NOMO-1 treated with DMSO at 0.1 percent for 48 hours (cell line): ENCODE measurements around the gene BRD3.

Experiments used
- DNase-seq: peaks from one replicate; lab custom pipeline; 2025; ENCODE audit not compliant: unreplicated experiment; lab: John Stamatoyannopoulos, UW

The BRD3 gene

GRCh38 chr9:134040176-134040565 lies 27.7 kb downstream of the BRD3 start:
- no peak for DNase-seq

DNA sequence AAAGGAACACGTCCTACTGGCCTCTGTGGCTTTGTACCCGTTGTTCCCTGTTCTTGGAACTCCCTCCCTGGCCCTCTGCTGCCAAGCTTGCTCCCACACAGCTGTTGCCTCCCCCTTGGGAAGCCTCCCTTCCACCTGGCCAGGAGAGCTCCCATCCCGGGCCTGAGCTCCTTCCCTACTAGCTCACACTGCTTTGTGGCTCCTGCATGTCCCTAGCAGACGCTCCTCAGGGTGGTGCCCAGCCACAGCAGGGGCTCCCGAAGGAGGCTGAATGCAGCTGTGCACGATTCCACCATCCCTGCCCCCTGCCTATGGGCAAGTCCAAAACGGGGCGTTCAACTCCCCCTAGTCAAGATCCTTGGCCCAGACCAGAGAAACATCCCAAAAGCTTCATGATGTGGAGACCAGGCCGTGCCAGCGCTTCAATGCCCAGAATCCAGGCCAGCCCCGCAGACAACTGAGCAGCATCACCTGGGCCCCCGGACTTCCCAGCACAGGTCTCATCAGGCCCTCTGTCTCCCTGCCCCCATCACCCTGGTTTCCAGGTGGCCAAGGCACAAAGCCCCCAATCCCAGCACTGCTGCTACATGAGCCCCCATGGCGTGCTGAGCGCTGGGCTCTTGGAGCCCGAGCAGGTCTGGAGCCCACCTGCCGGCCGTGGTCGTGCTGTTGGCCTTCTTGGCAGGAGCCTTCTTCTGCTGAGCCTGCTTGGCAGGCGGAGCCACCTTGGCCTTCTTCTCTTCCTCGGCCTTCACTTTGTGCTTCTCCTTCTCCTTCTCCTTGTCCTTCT lies 28.2 kb downstream of the BRD3 start:
- no peak for DNase-seq

DNA sequence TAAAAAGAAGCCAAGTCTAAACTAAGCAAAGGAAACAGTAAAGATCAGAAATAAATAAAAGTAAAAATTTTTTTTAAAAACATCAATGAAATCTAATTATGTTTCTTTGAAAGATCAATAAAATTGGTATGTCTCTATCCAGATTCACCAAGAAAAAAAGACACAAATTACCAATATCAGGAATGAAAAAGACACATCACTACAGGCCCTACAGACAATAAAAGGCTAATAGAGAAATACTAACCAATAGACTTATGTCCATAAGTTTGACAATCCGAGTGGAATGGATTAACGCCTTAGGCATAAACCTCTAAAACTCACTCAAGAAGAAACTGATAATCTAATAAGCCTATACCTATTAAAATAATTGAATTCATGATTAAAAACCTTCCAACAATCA lies 30.2 kb downstream of the BRD3 start:
- no peak for DNase-seq

- DNase-seq = no peak
Observed at GRCh38 chr9:134036130-134036529, 31.7 kb downstream of the BRD3 start.

- no peak for DNase-seq
Observed at GRCh38 chr9:134035041-134036039, 32.5 kb downstream of the BRD3 start.

GRCh38 chr9:134034215-134035040 lies 33.4 kb downstream of the BRD3 start:
- no peak for DNase-seq

- no peak for DNase-seq
Observed at GRCh38 chr9:134033516-134034214, 34.2 kb downstream of the BRD3 start.

GRCh38 chr9:134032456-134033222 lies 35.2 kb downstream of the BRD3 start:
- DNase-seq = no peak

GRCh38 chr9:134031783-134032182 lies 36.0 kb downstream of the BRD3 start:
- no peak for DNase-seq

DNA sequence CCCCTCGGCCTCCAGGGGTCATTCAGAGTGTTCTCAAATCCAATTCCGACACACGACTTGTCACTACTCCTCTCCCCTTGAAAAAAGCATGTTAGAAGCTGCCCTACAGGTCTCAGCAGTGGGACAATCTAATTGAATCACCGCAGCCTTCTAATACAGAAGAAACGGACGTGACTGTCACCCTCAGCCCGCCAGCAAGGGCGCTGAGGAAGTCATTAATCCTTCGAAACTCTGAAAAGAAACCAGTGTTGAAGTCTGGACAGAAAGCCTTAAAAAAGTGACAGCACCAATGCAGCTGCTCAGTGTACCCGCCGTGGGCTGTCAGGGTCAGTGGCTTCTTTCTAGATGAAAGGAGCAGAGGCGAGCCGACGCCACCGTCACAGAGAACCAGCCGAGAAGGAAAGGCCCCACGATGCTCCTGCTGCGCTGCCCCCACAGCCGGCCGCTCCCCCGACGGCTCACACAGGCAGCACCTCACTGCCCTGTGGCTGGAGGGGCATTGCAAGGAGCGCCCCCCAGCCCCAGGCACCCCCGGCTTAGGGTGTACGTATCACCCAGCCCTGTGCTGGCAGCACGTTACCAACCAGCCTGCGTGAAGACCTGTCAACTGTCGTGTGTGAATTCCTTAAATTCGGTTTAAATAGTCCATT lies 36.9 kb downstream of the BRD3 start:
- DNase-seq = no peak

DNA sequence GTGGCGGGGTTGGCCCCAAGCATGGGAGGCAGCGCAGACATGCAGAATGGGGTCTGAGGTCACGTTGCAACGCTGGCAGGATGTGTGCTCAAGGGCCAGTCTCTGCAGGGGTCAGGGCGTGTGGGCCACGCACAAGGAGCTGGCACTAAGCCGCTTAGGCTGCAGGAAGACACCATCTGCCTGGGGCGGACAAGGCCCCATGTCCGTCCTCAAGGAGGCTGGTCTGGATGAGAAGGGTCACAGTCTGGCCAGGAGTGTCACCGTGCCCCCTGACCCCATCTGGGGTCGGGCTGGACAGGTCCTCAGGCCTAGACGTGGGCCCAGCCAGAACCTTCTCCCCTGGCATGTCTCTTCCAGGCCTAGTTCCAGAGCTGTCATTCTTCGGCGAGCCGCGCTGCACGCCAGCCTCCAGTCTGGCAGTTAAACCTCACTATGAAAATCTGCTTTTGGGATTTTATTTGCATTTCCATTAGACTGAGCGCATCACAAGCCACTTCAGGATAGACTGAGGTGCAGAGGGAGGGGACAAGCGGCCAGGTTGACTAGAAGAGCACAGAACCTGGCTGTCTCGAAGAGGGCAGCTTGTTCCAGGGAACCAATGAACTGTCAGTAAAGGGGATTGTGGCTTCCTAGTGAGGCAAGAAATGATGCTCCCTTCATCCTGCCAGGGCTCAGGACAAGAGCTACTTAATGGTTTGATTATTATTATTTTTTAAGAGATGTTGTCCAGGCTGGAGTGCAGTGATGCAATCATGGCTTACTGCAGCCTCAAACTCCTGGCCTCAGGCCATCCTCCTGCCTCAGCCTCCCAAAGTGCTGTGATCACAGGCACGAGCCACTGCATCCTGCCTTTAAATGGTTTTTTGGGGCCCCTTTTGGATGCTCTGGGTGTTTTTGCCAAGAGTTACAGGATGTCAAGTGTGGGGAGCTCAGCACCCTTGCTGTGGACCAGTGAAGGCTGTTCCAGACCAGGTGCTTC lies 38.3 kb downstream of the BRD3 start:
- DNase-seq = no peak

- no peak for DNase-seq
Observed at GRCh38 chr9:134028575-134029247, 39.1 kb downstream of the BRD3 start.

DNA sequence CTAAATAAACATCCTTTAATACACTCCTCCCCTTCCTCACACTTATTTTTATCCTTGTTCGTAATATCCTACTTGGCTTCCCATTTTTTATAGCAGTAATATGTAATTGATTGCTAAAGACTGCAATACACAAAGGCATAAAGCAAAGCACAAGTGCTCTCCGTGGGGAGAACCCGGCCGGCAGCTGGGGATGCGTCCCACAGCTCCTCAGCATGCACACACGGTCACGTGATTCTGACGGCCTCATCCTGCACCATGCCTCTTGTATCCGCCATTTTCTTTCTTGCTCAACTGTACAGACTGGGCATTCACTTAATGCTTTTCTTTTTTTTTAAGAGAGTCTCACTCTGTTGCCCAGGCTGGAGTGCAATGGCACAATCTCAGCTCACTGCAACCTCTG lies 39.8 kb downstream of the BRD3 start:
- no peak for DNase-seq

GRCh38 chr9:134027561-134027960 lies 40.3 kb downstream of the BRD3 start:
- DNase-seq = no peak

DNA sequence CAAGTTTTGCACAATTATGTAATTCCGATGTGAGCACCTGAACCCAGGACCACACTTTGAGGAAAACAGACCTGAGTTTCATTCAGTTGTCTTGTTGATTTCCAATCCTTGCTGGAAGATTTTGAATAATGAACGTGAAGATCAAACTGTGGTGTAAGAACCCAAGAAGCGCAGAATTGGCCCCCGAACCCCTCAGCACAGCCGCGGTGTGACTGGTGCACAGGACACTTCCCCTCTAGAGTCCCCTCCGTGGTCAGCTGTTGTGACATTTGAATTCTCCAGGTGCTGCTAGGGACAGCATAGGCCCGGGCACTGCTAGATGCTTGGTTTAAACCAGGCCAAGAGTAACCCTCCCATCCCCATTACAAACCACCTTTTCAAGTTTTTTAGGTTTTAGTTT lies 40.8 kb downstream of the BRD3 start:
- DNase-seq = no peak

DNA sequence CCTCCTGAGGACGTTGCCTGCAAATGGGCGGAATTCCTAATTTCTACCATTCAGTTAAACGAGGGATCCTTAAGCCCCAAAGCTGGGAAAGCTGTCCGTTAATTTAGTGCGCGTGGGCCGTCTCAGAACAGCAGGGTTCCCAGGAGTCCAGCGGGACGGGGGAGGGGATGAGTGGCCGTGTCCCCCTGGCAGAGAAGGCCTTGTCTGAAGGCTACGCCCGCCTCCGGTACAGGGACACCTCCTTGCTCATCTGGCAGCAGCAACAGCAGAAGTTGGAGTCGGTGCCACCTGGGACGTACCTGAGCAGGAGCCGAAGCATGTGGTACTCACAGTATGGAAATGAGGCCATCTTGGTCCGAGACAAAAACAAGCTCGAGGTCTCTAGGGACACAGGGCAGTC lies 41.2 kb downstream of the BRD3 start:
- DNase-seq = no peak
